Measurements from ENCODE around the gene SERPINB3.
"Not testable (repeated sequence)": the region's sequence is repeated elsewhere in the genome, so short reads cannot be mapped to it uniquely, and the experiment has no call there.

DNA sequence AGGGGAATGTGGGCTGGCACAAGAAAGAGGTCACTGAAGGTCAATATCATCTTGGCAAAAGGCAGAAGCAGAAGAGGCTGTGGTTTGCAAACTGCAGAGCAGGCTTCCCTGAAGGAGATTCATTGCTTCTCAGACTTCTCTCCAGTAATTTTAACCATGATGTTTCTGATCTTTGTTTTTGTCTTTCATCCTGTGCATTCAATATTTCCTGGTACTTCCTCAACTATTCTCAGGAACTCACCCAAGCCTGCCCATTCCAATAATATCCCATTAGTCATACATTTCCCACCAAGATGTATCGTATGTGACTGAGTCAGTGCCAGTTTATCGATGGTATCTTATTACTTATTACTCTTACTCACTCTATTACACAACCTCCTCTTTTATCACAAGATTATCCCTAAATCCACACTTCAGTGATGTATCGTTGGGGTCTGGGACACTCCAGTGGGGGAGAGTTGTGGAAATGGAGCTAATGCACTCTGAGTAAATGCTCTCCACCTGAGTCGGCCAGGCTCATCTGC lies 20.5 kb downstream of the SERPINB3 start:
- TF ChIP-seq, protein P1, sequence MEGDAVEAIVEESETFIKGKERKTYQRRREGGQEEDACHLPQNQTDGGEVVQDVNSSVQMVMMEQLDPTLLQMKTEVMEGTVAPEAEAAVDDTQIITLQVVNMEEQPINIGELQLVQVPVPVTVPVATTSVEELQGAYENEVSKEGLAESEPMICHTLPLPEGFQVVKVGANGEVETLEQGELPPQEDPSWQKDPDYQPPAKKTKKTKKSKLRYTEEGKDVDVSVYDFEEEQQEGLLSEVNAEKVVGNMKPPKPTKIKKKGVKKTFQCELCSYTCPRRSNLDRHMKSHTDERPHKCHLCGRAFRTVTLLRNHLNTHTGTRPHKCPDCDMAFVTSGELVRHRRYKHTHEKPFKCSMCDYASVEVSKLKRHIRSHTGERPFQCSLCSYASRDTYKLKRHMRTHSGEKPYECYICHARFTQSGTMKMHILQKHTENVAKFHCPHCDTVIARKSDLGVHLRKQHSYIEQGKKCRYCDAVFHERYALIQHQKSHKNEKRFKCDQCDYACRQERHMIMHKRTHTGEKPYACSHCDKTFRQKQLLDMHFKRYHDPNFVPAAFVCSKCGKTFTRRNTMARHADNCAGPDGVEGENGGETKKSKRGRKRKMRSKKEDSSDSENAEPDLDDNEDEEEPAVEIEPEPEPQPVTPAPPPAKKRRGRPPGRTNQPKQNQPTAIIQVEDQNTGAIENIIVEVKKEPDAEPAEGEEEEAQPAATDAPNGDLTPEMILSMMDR (IDR thresholded peaks at IDR 0.05), result not testable (repeated sequence)
- TF ChIP-seq POLR2A (IDR thresholded peaks at IDR 0.05), result not testable (repeated sequence)

Measured in body of pancreas (tissue), 4 donors.